GM06990 (cell line): ENCODE results near the gene STX2.

Experiments
- DNase-seq: peaks from one replicate; pipeline ENCODE4 v3.0.0-alpha.2; 2011; ENCODE audit not compliant: insufficient read length; ENCODE audit errors: extremely low read depth
- H3K27me3 ChIP-seq: replicated peaks from 2 replicates; pipeline ENCODE4 v1.6.0; 2011; ENCODE audit warnings: low read length; ENCODE audit not compliant: control insufficient read depth, insufficient read depth
- H3K36me3 ChIP-seq: 2 replicates; pipeline ENCODE4 v1.5.1; 2011; ENCODE audit warnings: low read length; ENCODE audit not compliant: control insufficient read depth, insufficient read depth
- H3K4me3 ChIP-seq: replicated peaks from 2 replicates; pipeline ENCODE4 v1.5.1; 2011; ENCODE audit warnings: low read depth, mild to moderate bottlenecking, control low read depth, low read length
- CTCF ChIP-seq: IDR thresholded peaks from 2 replicates; pipeline ENCODE4 v1.5.1; 2011; ENCODE audit warnings: low read length, control low read depth, mild to moderate bottlenecking, inconsistent platforms; ENCODE audit not compliant: insufficient read depth, poor library complexity, severe bottlenecking

STX2 gene

DNA sequence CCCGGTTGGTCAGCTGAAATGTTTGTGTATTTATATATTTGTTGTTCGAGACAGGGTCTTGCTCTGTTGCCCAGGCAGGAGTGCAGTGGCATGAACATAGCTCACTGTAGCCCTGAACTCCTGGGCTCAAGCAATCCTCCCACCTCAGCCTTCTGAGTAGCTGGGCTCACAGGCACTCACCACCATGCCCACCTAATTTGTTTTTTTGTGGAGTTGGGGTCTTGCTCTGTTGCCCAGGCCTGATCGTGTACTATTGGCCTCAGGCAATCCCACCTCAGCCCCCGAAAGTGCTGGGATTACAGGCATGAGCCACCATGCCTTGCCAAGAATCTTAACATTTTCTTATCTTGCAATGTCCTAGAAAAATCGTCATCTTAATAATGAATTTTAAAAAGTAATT, 36.1 kb upstream of the STX2 start:
- H3K4me3 ChIP-seq = no peak overlapping the region
- no peaks in the 10 kb centered on the region for H3K27me3 ChIP-seq
- no peak for TF ChIP-seq CTCF
- DNase-seq = no peak
- peaks cover 9% of the 10 kb centered on the region for H3K36me3 ChIP-seq

DNA sequence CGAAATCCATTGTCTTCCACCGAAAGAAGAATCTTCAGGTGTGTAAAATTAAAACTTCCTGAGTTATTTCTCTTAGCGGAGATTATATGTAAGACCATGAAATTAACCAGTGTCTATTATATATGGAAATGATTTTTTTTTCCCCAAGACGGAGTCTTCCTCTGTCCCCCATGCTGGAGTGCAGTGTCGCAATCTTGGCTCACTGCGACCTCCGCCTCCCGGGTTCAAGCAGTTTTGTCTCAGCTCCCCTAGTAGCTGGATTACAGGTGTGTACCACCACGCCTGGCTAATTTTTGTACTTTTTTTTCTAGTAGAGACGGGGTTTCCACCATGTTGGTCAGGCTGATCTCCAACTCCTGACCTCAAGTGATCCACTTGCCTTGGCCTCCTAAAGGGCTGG, 35.6 kb upstream of the STX2 start:
- H3K27me3 ChIP-seq = no peaks in the 10 kb centered on the region
- no peak overlapping the region for H3K4me3 ChIP-seq
- peaks cover 9% of the 10 kb centered on the region for H3K36me3 ChIP-seq
- no peak for DNase-seq
- TF ChIP-seq CTCF = no peak

- no peaks in the 10 kb centered on the region for H3K27me3 ChIP-seq
- no peak for DNase-seq
- peaks cover 9% of the 10 kb centered on the region for H3K36me3 ChIP-seq
- peak overlapping the region; percentile 93 for H3K4me3 ChIP-seq
- no peak for TF ChIP-seq CTCF
Measured at GRCh38 chr12:130873825-130874224, 34.8 kb upstream of the STX2 start.

GRCh38 chr12:130873106-130873795, 34.2 kb upstream of the STX2 start:
- Histone ChIP-seq H3K36me3 (peaks cover 9% of the 10 kb centered on the region), H3K27me3 (no peaks in the 10 kb centered on the region), H3K4me3 (peak overlapping the region; percentile 93)
- TF ChIP-seq CTCF = no peak
- no peak for DNase-seq

- peaks cover 9% of the 10 kb centered on the region for H3K36me3 ChIP-seq
- peak; percentile 71 for DNase-seq
Measured at GRCh38 chr12:130872179-130873096, 33.4 kb upstream of the STX2 start.

More at GRCh38 chr12:130872179-130873096, 33.4 kb upstream of the STX2 start:
- H3K27me3 ChIP-seq = no peaks in the 10 kb centered on the region
- TF ChIP-seq CTCF = no peak
- H3K4me3 ChIP-seq = peak overlapping the region; percentile 93
